HG03095 (cell line): Measurements from ENCODE around the gene MSX1.

Experiments used
- ATAC-seq: cut with Tn5 transposase; IDR thresholded peaks from one replicate; pipeline ENCODE4 v1.9.1; 2021; ENCODE audit warnings: moderate library complexity; ENCODE audit not compliant: unreplicated experiment

Gene MSX1

GRCh38 chr4:4868758-4869723 lies 9.6 kb downstream of the MSX1 start:
- no peak for ATAC-seq

GRCh38 chr4:4869731-4870571 lies 10.5 kb downstream of the MSX1 start:
- no peak for ATAC-seq

GRCh38 chr4:4870576-4871241 lies 11.2 kb downstream of the MSX1 start:
- no peak for ATAC-seq

GRCh38 chr4:4871242-4871572 lies 11.7 kb downstream of the MSX1 start:
- no peak for ATAC-seq

DNA sequence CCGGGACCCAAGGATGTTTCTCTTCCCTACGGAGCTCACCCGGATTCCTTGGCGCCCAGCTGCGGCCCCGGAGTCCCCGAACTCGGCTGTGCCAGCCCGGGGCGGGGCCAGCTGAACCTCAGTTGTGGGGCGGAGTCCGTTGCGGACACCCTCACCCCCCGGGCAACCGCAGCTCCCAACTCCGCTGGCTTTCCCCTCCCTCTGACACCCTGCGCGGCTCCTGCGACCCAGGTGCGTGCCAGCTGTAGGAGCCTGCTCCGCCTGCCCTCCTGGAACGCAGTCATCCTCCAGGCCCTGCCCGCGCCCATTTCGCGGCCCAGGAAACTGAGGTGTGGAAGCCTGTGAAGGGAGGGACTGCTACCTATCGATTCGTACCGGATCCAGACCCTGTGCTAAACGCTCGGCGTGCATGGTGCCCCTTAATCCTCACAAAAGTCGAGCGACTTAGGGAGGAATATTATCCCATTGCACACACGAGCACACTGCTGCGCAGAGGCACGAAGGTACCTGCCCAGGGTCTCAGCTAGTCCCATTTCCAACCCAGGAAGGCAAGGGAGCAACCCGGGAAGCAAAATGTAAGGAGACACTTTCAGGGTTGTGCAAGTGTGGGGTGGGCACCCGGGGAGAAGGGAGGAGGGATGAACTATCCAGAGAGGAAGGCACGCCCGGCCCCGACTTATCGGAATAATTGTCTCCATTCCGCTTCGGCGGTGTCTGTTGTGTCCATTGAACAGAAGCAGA lies 12.3 kb downstream of the MSX1 start:
- no peak for ATAC-seq

GRCh38 chr4:4872314-4872903 lies 12.9 kb downstream of the MSX1 start:
- ATAC-seq = no peak

DNA sequence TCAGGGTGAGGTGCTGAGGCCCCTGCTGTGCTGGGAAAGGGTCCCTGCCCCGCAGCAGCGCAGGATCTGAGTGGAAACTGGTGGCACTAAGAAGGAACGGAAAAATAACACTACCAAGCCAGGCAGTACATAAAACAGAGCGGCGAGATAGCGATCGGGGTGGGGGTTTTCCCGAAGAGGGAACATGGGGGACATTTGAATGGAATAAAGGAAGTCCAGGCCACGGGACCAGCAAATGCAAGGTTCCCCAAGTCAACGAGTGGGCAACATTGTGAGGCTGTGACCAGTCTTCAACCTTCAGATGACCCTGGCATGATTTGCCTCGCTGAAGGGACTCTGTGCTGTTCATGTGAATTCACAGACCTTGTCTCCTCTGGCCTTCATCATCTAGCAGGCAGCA lies 13.7 kb downstream of the MSX1 start:
- ATAC-seq = no peak

DNA sequence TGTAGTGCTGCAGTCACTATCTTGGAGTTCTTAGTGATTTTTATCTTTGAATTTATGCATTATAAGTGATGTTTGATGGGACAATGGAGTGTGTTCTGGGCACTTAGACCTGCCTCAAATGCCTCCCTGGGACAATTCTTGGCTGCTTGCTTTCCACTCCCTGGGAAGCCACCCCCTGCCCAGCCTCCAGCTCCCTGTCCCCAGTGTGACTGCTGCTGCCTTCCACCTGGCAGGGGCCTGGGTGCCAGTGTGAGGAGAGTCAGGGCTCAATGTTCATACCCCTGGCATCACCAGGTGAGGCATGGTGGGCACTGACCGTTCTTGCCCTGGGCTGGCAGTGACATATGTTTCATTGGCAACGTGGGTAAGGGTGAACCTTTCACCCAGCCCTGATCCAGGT lies 14.8 kb downstream of the MSX1 start:
- ATAC-seq = no peak

- ATAC-seq = no peak
Measured at GRCh38 chr4:4875147-4875546, 15.7 kb downstream of the MSX1 start.

DNA sequence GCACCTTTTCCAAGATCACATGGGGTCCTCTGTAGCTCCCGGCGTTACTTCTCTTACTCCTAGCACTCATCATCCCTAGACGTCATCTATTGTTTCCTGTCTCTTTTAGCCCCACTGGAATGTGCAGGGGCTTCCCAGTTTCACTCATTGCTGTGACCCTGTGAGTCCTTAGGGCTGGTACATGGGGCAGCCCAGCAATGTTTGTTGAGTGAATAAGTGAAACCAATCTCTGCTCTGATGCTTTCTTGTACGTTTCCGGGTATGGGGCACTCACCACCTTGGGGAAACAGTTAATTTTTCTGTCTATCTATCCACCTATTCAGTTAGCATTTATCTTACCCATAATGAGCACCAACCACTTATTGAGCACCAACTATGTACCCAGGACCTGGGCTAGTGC lies 16.1 kb downstream of the MSX1 start:
- no peak for ATAC-seq

- ATAC-seq = no peak
Measured at GRCh38 chr4:4876945-4877661, 17.6 kb downstream of the MSX1 start.

DNA sequence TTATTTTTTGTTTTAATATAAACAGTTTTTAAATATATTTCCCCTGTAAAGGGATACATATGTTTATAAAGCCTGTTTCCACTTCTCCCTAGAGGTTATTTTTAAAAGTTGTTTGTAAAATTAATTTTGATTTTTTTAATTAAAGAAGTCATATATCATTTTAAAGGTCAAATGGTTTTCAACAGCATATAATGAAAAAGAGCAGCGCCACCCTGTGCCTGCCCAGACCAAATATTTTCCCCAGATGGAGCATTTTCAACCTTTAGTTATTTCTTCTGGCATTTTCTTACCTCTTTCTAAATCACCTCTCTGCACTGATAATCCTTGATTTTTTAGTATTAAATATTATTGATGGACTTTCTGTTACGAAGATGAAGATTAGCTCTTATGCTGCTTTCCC lies 21.0 kb downstream of the MSX1 start:
- ATAC-seq = no peak

DNA sequence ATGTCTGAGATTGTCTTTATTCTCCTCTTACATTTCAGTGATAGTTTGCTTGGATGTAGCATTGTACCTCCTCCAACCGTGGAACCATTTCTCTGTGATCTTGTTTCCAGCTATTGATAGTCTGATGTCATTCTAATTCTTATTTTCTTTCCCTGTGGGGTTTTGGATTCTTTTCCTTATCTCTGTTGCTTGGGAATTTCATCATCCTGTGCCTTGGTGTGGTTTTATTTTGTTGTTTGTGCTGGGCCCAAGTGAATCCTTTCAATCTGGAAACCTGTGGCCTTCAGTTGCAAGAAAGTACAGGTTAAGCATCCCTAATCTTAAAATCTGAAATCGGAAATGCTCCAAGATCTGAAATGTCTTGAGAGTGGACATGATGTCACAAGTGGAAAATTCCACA lies 22.0 kb downstream of the MSX1 start:
- ATAC-seq = no peak

DNA sequence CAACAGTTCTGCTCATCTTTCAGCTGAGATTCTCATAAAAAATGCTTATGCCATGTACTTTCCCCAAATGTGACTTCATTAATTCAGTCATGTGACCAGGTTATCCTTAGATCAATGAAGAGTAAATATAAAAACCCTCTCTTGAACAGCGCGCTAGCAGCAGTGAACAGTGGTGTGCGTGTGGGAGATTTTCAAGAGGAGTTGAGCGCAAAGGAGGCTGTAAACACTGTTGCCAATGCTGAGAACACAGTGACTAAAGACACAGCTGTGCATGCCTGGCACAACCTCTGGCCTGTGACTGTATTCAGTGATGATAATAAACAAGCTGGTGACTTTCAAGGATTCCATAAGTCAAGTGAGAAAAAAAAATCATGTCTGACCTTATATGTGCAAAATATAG lies 25.1 kb downstream of the MSX1 start:
- no peak for ATAC-seq

DNA sequence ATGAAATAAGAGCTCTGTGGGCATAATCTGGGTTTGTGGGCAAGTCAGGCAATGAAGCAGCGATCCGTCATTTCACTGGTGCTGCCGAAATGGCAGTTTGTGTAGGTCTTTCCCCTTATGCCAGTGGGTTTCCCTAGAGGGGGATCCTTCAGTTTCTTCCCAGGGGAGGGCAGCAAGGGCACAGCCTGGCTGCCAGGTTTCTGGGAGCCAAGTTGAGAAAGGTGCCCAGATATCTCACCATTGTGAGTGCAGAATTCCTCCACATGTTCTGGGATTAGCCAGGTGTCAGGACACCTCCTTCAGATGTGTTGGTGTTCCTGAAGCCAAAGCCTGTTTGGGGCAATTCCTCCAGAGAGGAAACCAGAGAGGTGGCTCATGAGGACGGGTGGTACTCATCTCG lies 28.0 kb downstream of the MSX1 start:
- ATAC-seq = no peak

DNA sequence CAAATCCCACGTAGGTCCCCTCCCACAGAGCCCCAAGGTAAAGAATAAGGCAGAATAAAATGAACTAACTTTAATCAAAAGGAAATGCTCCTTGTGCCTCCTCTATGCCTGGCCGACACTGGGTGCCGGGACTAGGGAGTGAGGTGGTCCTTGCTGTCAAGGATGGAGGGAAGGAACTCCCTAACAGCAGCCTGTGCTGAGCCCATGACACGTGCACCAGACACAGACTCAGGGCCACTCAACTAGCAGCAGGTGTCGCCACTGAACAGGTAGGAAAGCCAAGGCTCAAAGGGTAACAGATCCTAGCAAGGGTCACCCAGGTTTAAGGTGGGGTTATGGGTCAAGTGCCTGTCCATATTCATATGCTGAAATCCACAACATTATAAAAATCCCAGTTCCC lies 29.2 kb downstream of the MSX1 start:
- no peak for ATAC-seq

DNA sequence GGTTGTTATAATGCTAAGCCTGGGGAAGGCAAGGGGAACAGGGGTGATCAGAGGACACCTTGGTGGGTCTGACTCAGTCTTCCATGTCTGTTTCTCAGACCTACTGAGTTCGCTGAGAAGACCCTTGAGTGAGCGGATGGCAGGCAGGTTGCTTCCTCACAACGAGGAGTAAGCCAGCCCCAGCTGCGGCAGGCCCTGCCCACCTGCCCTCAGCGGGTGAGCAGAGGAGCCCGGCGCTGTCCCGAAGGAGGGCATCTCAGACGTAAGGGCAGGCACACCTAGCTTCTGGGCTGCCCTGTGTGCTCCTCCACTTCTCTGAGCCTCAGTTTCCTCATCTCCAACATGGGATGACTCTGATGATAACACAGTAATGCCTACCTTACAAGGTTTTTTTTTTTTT lies 30.3 kb downstream of the MSX1 start:
- no peak for ATAC-seq

- no peak for ATAC-seq
Measured at GRCh38 chr4:4890574-4891255, 31.2 kb downstream of the MSX1 start.

- ATAC-seq = no peak
Measured at GRCh38 chr4:4893721-4894120, 34.3 kb downstream of the MSX1 start.
